ENCODE results near the gene CAMTA1.

Gene CAMTA1

GRCh38 chr1:7268983-7269382 lies 483.7 kb downstream of the CAMTA1 start:
- no peak overlapping the region for H3K27ac ChIP-seq (ENCODE audit: low read depth, low read length)
- peaks cover 19% of the 10 kb centered on the region for H3K9me3 ChIP-seq (ENCODE audit: control insufficient read depth, insufficient read depth, low read depth, low read length)
- no peaks in the 10 kb centered on the region for H3K36me3 ChIP-seq (ENCODE audit: control insufficient read depth, insufficient read depth, low read length)
- H3K4me1 ChIP-seq (ENCODE audit: control insufficient read depth, insufficient read depth, low read length): no peaks in the 10 kb centered on the region; the same call in 1 of the 2 replicates
- no peaks in the 10 kb centered on the region for H3K27me3 ChIP-seq (ENCODE audit: control insufficient read depth, insufficient read depth, low read length)
- H3K9ac ChIP-seq (ENCODE audit: low read length): no peak overlapping the region
- H3K4me3 ChIP-seq (ENCODE audit: low read depth, low read length): no peak overlapping the region

GRCh38 chr1:7269525-7269924 lies 484.3 kb downstream of the CAMTA1 start:
- Histone ChIP-seq H3K4me1 (ENCODE audit: control insufficient read depth, insufficient read depth, low read length) (no peaks in the 10 kb centered on the region; the same call in 1 of the 2 replicates), H3K4me3 (ENCODE audit: low read depth, low read length) (no peak overlapping the region), H3K36me3 (ENCODE audit: control insufficient read depth, insufficient read depth, low read length) (no peaks in the 10 kb centered on the region), H3K9me3 (ENCODE audit: control insufficient read depth, insufficient read depth, low read depth, low read length) (peaks cover 19% of the 10 kb centered on the region), H3K27ac (ENCODE audit: low read depth, low read length) (no peak overlapping the region), H3K27me3 (ENCODE audit: control insufficient read depth, insufficient read depth, low read length) (no peaks in the 10 kb centered on the region), H3K9ac (ENCODE audit: low read length) (no peak overlapping the region)

GRCh38 chr1:7274256-7274655 lies 489.0 kb downstream of the CAMTA1 start:
- Histone ChIP-seq H3K4me3 (ENCODE audit: low read depth, low read length) (no peak overlapping the region), H3K27me3 (ENCODE audit: control insufficient read depth, insufficient read depth, low read length) (no peaks in the 10 kb centered on the region), H3K27ac (ENCODE audit: low read depth, low read length) (no peak overlapping the region), H3K9me3 (ENCODE audit: control insufficient read depth, insufficient read depth, low read depth, low read length) (peaks cover 5% of the 10 kb centered on the region), H3K4me1 (ENCODE audit: control insufficient read depth, insufficient read depth, low read length) (no peaks in the 10 kb centered on the region), H3K9ac (ENCODE audit: low read length) (no peak overlapping the region), H3K36me3 (ENCODE audit: control insufficient read depth, insufficient read depth, low read length) (no peaks in the 10 kb centered on the region)

GRCh38 chr1:7278045-7278444 lies 492.8 kb downstream of the CAMTA1 start:
- H3K36me3 ChIP-seq (ENCODE audit: control insufficient read depth, insufficient read depth, low read length): no peaks in the 10 kb centered on the region
- H3K4me1 ChIP-seq (ENCODE audit: control insufficient read depth, insufficient read depth, low read length): peaks cover 15% of the 10 kb centered on the region
- no peak overlapping the region for H3K4me3 ChIP-seq (ENCODE audit: low read depth, low read length)
- H3K27me3 ChIP-seq (ENCODE audit: control insufficient read depth, insufficient read depth, low read length): no peaks in the 10 kb centered on the region
- H3K9me3 ChIP-seq (ENCODE audit: control insufficient read depth, insufficient read depth, low read depth, low read length): no peaks in the 10 kb centered on the region
- H3K9ac ChIP-seq (ENCODE audit: low read length): no peak overlapping the region
- H3K27ac ChIP-seq (ENCODE audit: low read depth, low read length): no peak overlapping the region

GRCh38 chr1:7278827-7279765 lies 493.8 kb downstream of the CAMTA1 start:
- H3K4me1 ChIP-seq (ENCODE audit: control insufficient read depth, insufficient read depth, low read length): peaks cover 15% of the 10 kb centered on the region
- no peak overlapping the region for H3K9ac ChIP-seq (ENCODE audit: low read length)

GRCh38 chr1:7279769-7280168 lies 494.5 kb downstream of the CAMTA1 start:
- Histone ChIP-seq H3K4me1 (ENCODE audit: control insufficient read depth, insufficient read depth, low read length) (peaks cover 19% of the 10 kb centered on the region), H3K9me3 (ENCODE audit: control insufficient read depth, insufficient read depth, low read depth, low read length) (no peaks in the 10 kb centered on the region), H3K36me3 (ENCODE audit: control insufficient read depth, insufficient read depth, low read length) (no peaks in the 10 kb centered on the region), H3K9ac (ENCODE audit: low read length) (no peak overlapping the region), H3K4me3 (ENCODE audit: low read depth, low read length) (no peak overlapping the region), H3K27ac (ENCODE audit: low read depth, low read length) (no peak overlapping the region), H3K27me3 (ENCODE audit: control insufficient read depth, insufficient read depth, low read length) (no peaks in the 10 kb centered on the region)

More at GRCh38 chr1:7278827-7279765, 493.8 kb downstream of the CAMTA1 start:
- Histone ChIP-seq H3K27ac (ENCODE audit: low read depth, low read length) (no peak overlapping the region), H3K27me3 (ENCODE audit: control insufficient read depth, insufficient read depth, low read length) (no peaks in the 10 kb centered on the region), H3K9me3 (ENCODE audit: control insufficient read depth, insufficient read depth, low read depth, low read length) (no peaks in the 10 kb centered on the region), H3K4me3 (ENCODE audit: low read depth, low read length) (no peak overlapping the region), H3K36me3 (ENCODE audit: control insufficient read depth, insufficient read depth, low read length) (no peaks in the 10 kb centered on the region)

- H3K4me3 ChIP-seq (ENCODE audit: low read depth, low read length): no peak overlapping the region
- H3K27ac ChIP-seq (ENCODE audit: low read depth, low read length): no peak overlapping the region
- no peaks in the 10 kb centered on the region for H3K9me3 ChIP-seq (ENCODE audit: control insufficient read depth, insufficient read depth, low read depth, low read length)
- H3K4me1 ChIP-seq (ENCODE audit: control insufficient read depth, insufficient read depth, low read length): peaks cover 24% of the 10 kb centered on the region
- H3K36me3 ChIP-seq (ENCODE audit: control insufficient read depth, insufficient read depth, low read length): no peaks in the 10 kb centered on the region
- H3K9ac ChIP-seq (ENCODE audit: low read length): no peak overlapping the region
- no peaks in the 10 kb centered on the region for H3K27me3 ChIP-seq (ENCODE audit: control insufficient read depth, insufficient read depth, low read length)
Measured at GRCh38 chr1:7280347-7280960, 495.2 kb downstream of the CAMTA1 start.

- H3K9ac ChIP-seq (ENCODE audit: low read length): no peak overlapping the region
- H3K27me3 ChIP-seq (ENCODE audit: control insufficient read depth, insufficient read depth, low read length): no peaks in the 10 kb centered on the region
- no peaks in the 10 kb centered on the region for H3K36me3 ChIP-seq (ENCODE audit: control insufficient read depth, insufficient read depth, low read length)
- no peak overlapping the region for H3K4me3 ChIP-seq (ENCODE audit: low read depth, low read length)
- H3K9me3 ChIP-seq (ENCODE audit: control insufficient read depth, insufficient read depth, low read depth, low read length): no peaks in the 10 kb centered on the region
- peaks cover 25% of the 10 kb centered on the region for H3K4me1 ChIP-seq (ENCODE audit: control insufficient read depth, insufficient read depth, low read length)
- no peak overlapping the region for H3K27ac ChIP-seq (ENCODE audit: low read depth, low read length)
Measured at GRCh38 chr1:7281821-7282220, 496.6 kb downstream of the CAMTA1 start.

- peaks cover 7% of the 10 kb centered on the region for H3K9me3 ChIP-seq (ENCODE audit: control insufficient read depth, insufficient read depth, low read depth, low read length)
- H3K4me3 ChIP-seq (ENCODE audit: low read depth, low read length): no peak overlapping the region
- H3K9ac ChIP-seq (ENCODE audit: low read length): no peak overlapping the region
- no peaks in the 10 kb centered on the region for H3K27me3 ChIP-seq (ENCODE audit: control insufficient read depth, insufficient read depth, low read length)
- H3K36me3 ChIP-seq (ENCODE audit: control insufficient read depth, insufficient read depth, low read length): no peaks in the 10 kb centered on the region
- peaks cover 18% of the 10 kb centered on the region for H3K4me1 ChIP-seq (ENCODE audit: control insufficient read depth, insufficient read depth, low read length)
- no peak overlapping the region for H3K27ac ChIP-seq (ENCODE audit: low read depth, low read length)
Measured at GRCh38 chr1:7284839-7285435, 499.7 kb downstream of the CAMTA1 start.

GRCh38 chr1:7285856-7286454 lies 500.7 kb downstream of the CAMTA1 start:
- H3K4me3 ChIP-seq (ENCODE audit: low read depth, low read length): no peak overlapping the region

More at GRCh38 chr1:7285856-7286454, 500.7 kb downstream of the CAMTA1 start:
- Histone ChIP-seq H3K27ac (ENCODE audit: low read depth, low read length) (no peak overlapping the region), H3K9me3 (ENCODE audit: control insufficient read depth, insufficient read depth, low read depth, low read length) (peaks cover 7% of the 10 kb centered on the region), H3K9ac (ENCODE audit: low read length) (no peak overlapping the region), H3K27me3 (ENCODE audit: control insufficient read depth, insufficient read depth, low read length) (no peaks in the 10 kb centered on the region), H3K4me1 (ENCODE audit: control insufficient read depth, insufficient read depth, low read length) (peaks cover 10% of the 10 kb centered on the region), H3K36me3 (ENCODE audit: control insufficient read depth, insufficient read depth, low read length) (no peaks in the 10 kb centered on the region)
